HG02763 (cell line): Measurements from ENCODE around the gene TLR9.

Experiments
- ATAC-seq: cut with Tn5 transposase; IDR thresholded peaks from one replicate; pipeline ENCODE4 v1.9.1; 2021; ENCODE audit warnings: mild to moderate bottlenecking, moderate library complexity; ENCODE audit not compliant: unreplicated experiment

Gene TLR9

DNA sequence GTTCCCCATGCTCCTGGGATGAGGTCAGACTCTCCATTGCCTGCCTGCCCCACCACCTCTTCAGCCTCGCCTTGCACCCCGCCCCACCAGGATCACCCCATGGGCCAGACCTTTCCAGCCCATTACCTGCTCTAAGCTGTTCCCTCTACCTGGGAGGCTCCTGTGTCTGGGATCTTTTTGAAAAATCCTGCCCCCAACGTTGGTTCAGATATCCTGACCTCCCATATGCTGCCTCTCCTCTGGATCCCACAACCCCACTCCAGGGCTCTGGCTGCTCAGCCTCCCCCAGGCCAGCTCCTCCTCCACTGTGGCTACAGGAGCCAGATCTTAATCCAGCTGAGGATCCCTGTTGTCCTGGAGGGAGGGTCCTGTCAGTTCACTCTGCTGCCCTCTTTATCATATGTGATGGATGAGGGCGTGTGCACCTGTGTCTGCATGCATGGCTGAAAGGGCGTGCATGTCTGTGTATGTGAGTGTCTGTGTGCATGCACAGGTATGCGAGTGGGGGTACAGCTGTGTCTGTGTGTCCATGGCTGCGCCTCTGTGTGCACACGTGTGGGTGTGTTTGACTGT is 49.2 kb downstream of the TLR9 start:
- ATAC-seq = no peak

DNA sequence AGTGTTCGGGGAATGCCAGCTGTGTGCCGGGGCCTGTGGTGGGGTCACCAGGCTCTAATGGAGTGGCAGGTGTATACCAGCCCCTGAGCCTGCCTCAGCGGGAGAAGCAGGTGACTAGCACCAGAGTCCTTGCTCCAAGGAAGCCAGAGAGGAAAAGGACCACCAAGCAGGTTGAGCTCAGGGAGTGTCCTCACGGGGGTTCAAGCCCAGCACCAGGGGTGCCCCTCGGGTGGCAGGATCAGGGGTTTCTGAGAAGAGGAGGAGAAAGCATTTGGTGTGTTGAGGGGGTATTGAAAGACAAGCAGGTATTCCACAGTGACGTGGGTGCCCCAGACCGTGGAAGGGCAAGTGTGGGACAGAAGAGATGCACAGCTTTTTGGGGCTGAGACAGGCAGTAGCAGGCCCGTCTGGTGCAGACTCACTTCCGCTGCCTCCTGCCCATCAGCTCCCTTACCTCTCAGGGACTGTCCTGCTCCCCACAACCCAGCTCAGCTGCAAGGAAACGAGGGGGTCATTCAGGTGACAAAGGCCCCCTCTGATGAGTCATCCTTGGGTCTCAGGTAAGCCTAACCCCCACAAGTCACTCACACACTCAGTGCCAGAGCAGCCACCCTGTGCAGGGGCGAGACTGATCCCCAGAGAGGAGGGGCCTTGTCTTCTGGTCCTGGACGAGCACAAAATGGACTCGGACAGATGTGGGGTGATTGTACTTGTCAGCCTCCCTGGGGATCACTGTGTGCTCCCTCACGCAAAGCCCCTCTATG is 49.8 kb downstream of the TLR9 start:
- ATAC-seq = no peak

DNA sequence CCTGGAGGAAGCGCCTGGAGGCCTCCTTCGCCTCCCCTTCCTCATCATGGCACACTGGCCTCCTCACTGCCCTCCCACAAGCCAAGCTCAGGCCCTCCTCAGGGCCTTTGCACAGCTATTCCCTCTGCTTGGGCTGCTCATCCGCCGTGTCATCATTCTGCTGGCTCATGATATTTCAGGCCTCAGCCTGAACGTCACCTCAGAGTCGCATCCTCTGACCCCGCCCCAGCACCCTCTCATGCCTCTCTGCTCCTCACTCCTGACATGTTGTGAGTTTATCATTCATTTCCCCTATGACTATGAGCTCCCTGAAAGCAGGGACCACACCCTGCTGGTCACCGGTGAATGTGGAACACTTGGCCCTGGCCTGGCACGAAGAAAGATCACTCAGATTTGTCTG is 50.5 kb downstream of the TLR9 start:
- no peak for ATAC-seq

DNA sequence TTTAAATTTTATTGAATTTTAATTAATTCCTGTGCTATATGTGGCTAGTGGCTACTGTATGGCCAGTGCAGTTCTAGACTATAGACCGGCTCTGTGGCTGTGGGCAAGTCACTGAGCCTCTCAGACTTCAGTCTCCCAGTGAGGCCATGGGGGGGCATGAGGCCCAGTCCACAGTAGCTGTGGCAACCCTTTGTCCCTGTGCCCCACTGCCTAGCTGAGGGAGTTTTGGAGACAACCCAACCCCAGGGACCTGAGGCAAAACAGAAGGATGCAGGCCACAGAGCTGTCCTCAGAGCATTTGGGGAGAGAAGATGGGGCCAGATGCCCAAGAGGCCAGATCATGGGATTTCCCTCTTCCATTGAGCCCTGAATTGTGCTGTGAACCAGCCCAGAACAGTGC is 52.3 kb downstream of the TLR9 start:
- ATAC-seq = no peak

DNA sequence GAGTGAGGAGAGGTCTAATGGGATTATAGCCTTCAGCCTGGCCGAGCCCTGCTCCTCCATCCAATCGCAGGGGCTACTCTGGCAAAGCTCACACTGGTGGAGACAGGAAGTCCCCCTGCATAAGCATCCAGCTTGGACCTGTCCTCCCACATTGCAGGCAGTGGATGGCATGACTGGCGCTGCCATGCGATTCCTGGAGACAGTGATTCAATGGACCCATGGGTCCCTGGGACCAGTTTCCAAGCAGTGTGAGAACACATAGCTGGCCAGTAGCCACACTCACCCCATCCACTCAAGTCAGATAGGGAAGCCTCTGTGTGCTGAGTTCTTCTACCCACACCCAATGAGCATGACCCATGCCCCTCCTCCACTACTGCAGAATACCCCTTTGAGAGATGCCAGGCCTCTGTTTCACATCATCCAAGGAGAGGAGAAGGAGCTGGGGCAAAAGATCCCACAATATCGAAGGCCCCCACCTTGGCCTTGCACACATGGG is 53.1 kb downstream of the TLR9 start:
- no peak for ATAC-seq

DNA sequence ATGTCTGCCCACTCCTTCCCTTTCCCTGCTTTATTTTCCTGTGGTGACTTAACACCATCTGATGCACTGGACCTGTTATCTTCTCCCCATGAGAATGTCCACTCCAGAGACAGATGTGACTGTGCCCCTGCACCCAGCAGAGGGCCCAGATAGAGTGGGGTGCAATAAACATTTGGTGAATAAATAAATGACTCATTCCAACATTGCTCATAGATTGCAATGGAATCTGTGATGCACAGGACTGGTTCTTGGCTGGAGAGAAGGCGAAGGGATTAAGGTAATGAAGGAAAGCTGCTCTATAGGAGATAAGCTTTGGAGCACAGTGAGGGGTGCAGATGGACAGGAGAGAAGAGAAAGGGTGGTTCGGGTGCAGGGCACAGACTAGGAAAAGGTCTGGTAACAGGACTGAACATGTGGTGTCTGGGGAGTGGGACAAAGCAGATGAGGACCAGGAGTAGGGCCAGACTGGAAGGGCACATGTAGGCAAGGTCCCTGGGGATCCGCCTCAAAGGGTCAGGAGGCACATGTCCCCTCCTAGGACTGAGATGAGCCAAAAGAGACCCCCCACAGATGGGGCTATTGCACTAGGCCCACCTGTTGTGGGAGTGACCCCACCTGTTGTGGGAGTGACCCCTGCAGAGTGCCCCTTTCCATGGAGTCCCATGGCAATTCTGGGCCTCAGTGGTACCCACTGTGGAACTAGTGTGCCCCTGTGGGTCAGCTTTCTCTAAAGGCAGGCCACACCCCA is 53.8 kb downstream of the TLR9 start:
- ATAC-seq = no peak
